IPS DF 4.7 (cell line): Measurements from ENCODE around the gene PTGR3.

Source experiments
- DNase-seq: peaks from one replicate; pipeline ENCODE4 v3.0.0-alpha.2; 2013; ENCODE audit warnings: low spot score; ENCODE audit errors: extremely low read depth

Gene PTGR3

DNA sequence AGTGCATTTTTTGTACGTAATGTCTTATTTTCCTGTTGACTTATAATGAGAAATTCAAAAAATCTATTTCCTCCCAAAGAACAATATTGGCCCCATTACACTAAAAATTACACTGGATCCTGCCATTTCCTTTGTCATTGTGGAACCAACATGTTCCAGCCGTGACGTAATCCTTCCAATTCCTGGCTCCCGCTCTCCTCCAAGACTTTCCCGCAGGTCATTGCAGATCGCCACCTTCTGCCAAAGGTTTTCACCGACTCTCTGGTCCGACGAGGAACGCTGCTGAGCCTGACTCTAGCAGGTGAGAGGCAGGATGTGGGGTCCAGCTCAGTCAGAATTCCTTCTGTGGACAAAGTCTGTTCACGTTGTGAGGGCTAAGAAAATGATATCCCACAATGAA, 38.0 kb downstream of the PTGR3 start:
- DNase-seq, result no peak

GRCh38 chr18:75170022-75170789, 38.7 kb downstream of the PTGR3 start:
- DNase-seq, result no peak

GRCh38 chr18:75169411-75169810, 39.5 kb downstream of the PTGR3 start:
- DNase-seq, result no peak

GRCh38 chr18:75168619-75169018, 40.3 kb downstream of the PTGR3 start:
- no peak for DNase-seq

DNA sequence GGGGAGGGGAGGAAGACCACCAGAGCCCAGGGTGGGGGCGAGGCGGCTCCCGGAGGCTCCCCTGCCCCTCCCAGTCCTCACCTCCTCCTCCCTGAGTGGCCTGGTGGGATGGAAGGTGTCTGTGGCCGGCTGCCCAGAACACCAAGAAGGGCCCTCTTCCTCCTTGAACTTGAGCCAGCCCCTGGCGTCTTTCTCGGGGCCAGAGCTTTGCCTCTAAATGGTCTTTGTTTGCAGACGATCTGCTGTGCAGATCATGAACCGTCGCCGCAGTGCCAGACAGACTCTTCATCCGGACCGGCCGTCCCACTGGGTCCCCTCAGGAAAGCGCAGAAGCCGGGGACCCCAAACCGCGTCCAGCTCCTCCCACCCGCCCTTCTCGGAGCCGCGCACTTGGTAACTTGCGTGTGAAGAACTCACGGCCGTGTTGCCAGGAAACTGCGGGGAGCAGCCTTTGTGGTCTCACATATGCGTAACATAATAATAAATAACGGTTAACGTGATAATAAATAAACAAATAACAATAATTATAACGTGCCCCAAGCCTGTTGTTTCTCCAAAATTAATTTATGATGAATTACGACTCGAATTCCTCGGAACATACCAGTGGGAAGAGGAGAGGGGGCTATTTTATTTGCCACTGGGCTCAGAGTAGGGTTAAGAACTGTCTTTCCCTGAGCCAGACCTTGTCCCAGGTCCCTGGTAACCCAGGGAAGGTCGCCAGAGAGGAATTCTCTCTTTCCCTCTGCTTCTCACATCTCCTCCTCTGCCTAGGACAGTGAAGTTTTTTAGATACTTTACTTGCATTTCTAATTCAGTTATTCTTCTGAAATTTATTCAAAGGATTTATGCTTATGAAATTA, 41.0 kb downstream of the PTGR3 start:
- no peak for DNase-seq

GRCh38 chr18:75167137-75167536, 41.8 kb downstream of the PTGR3 start:
- no peak for DNase-seq

- DNase-seq, result no peak
These were observed 43.0 kb downstream of the PTGR3 start for GRCh38 chr18:75165926-75166325.

DNA sequence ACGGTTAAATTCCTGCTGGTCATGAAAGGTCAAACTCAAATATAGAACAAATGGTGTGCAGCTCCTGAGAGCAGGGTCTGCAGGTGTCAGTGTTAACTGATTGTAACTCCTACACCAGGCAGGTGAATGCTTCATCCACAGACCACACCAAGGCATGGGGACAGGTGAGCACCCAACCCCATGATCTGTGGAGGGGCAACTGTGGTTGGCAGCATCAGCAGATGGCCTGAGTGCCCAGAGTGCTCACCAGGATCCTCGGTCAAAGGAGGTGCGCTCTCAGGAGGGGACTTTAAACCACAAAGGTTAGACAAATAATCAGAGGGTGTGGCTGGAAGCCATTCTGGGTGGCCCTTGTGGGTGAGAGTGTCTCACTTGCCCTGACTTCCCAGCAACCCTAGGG, 44.5 kb downstream of the PTGR3 start:
- no peak for DNase-seq

DNA sequence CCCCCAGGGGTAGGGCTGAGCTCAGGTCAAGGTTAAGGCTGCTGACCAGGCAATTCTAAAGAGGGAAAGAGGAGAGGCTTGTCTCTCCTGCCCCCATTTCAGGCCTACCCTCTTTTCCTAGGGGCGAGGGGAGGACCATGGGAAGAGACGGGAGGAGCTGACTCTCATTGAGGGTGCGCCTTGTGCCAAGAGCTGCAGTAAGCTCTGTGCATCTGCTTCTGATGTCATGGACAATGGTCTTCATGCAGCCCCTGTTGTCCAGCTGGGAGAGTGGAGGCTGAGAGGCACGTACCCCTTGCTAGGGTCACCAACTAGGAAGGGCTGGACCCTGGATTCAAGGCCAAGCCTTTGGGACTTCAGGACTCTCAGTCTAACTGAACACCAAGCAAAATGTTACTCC, 45.2 kb downstream of the PTGR3 start:
- no peak for DNase-seq

DNA sequence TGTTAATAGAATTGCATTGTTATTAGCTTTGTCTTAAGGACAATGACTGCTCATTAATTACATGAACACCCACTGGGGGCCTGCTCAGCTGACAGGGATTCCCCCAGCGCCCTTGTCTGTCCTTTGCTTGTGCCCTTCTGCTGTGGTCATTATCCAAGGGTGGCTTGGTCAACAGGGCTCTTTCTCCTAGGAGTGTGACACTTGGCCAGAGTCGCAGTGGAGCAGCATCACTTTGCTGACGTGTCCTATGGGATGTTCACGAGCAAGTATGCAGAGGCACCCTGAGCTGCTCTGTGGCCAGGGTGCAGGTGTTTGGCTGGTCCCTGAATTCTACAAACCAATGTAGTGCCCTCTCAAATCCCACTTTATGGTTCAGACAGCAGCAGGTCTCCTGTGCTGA, 46.0 kb downstream of the PTGR3 start:
- DNase-seq, result no peak

GRCh38 chr18:75162467-75162866, 46.5 kb downstream of the PTGR3 start:
- no peak for DNase-seq

DNA sequence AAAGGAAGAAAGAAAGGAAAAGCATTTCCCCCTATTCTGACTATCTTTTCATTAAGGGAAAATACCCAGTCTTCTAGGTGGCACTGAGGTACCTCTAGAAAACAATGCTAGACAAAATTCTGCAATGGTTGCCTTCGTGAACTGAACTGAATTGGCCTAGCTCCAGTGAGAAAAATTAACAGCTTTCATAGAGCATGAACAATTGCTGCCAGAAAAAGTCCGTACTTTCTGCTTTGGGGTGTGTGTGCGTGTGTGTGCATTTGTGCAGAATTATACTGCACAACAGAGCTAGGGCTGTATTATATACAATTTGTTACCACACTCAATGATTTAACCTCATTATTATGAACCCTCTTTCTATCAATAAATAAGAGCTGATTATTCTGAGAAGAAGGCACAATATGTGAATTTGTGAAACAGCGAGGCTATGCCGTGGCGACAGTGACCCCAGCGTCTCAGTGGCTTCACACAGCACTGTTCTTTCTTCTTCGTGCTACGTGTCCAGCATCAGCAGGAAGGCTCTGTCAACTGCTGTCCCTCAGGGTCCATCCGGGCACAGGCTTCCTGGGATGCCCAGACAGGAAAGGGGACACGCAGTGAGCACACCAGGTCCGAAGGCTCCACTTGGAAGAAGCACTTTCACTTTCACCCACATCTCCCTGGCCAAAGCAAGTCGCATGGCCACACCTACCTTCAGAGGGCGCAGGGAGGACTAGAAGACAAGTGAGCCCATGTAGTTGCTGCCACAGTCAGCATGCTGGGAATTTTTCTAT, 47.5 kb downstream of the PTGR3 start:
- no peak for DNase-seq

GRCh38 chr18:75160364-75160763, 48.6 kb downstream of the PTGR3 start:
- no peak for DNase-seq

DNA sequence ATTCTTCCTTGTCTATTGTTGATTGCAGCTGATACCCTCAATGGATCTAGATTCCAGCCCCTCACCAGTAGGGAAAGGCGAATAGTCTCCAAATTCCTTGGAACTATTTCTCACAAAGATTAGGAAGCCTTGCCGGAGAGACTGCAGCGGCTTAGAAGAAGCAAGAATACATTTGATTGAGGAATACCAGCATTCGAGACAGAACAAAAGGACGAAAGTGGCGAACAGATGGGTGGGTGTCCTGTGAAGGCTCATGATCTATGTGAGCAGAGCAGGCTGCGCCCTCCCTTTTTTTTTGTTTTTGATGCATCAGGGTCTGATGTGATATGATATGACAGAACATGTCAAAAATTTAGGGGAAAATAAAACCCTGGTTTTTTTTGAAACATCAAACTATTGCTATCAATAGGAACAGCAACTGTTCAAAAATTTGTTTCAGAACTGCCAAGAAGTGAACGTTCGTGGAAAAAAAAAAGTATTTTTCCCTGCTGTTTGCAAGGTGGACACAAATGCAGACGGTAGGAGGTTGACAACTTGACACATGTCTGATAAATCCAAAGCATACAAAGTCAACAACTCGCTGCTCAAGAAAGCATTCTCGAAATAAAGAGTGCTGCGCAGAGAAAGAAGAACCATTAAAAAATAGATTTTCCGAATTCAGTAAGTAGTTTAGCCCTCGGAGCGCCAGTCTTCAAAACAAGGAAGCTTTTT, 49.1 kb downstream of the PTGR3 start:
- DNase-seq, result no peak

GRCh38 chr18:75159238-75159518, 49.8 kb downstream of the PTGR3 start:
- DNase-seq, result no peak
